SH-SY5Y (cell line): ENCODE measurements around the gene DDX54.

Experiments used
- GATA2 ChIP-seq: IDR thresholded peaks from 2 replicates; pipeline ENCODE4 v1.6.1; 2011; ENCODE audit warnings: mild to moderate bottlenecking, low read depth, low read length
- GATA3 ChIP-seq: IDR thresholded peaks from 2 replicates; pipeline ENCODE4 v1.6.1; 2011; ENCODE audit warnings: low read depth, mild to moderate bottlenecking, low read length, moderate library complexity

DNA sequence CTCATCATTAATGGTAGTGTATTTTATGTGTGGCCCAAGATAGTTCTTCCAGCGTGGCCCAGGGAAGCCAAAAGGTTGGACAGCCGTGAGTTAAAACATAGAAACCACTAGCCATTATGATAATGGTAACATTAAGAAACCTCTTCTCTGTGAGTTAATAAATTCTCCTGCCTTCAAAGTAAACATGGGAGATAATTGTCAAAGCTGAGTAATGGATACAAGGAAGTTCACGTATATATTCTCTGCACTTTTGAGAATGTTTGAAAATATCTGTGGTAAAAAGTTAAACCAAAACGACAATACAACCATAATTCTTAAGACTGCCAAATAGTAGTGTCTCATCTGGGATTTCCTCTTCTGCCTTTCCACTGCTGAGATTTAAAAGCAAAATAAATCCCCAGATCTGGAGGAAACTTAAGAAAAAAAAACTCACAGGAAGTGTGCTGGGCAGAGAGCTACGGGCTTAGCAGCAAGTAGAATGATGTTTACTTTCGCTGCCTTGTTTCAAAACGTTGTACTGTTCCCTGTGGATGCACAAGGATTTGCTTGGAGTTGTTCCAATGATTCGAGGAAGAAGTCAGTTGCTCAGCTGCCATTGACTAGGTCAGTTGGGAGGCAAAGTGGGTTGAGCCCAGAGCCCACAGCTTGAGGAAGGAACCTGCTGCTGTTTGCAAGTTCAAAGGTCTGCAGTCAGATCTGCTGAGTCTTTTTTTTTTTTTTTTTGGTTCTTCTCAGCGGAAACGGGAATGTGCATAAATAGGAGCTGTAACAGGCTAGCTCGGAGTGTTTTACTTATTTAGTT, 37.7 kb upstream of the DDX54 start:
- TF ChIP-seq GATA2 = no peak
- no peak for TF ChIP-seq GATA3
